Activated T-cell treated with anti-CD3 and anti-CD28 coated beads, Interleukin-2, amount 50 U/mL, for 72 hours (primary cell): ENCODE data around the gene MINAR1. TPM values are rescaled to one million over a fixed set of nuclear protein-coding genes. Genes with fewer than 3 reads are reported as not detected.

ENCODE experiments used
- total RNA-seq, 2 donors: library from RNA; stranded (reverse); gene quantifications; one replicate each; pipeline ENCODE4 v1.2.3, GENCODE V29; 2022

The MINAR1 gene
- total RNA-seq, 2 donors from 2014 or later: 0.37 to 0.62 TPM

Other genes with a start within 250 kb of the MINAR1 start
- gene ANKRD34C, start 149.6 kb upstream of the MINAR1 start, total RNA-seq: not detected
- gene TMED3, start 121.2 kb upstream of the MINAR1 start, total RNA-seq: 10 to 100 TPM; 42.2 to 44.8 TPM